ENCODE measurements around the gene THSD4. TPM values are rescaled to one million over a fixed set of nuclear protein-coding genes. Genes with fewer than 3 reads are reported as not detected.

Gene THSD4
- total RNA-seq, 1 donor, result 50.9 TPM

DNA sequence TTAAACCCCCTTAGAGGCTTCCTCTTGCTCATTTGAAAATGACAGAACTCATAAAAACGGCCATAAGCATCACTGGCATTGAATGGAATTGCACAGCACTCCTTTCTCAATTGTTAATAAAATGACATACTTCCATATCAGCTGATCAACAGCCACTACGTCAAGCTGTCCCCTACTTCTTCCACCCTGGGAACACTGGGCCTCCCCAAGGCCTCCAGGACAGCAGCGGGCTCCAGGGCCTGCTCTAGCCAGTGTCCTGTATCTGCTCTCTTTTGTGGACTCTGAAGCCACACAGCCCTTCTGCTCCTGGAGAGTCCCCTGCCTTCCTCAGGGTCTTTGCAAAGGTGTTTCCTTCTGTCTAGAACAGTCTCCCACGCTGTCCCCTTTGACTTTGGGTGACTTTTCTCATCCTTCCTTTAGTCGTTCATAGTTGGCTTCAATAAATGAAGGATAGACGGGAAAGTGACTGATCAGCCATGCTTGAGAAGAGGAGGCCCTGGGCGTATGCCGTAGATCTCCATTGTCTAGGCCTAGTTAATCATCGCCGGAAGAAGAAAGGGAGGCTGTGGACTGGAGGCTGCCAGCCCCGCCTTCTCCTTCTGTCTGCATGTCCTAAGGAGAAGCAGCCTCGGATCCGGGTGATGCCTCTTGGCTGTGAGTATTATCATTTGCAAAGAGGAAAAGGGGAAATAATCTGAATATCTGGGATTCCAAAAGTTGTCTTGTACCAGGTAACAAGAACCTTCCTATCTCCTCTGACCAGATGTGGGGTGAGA, 4.7 kb upstream of the THSD4 start:
- no peak for DNase-seq (ENCODE audit: low read depth)
- H3K4me3 ChIP-seq (ENCODE audit: low read depth, low read length), result no peak overlapping the region
- TF ChIP-seq, protein P1, sequence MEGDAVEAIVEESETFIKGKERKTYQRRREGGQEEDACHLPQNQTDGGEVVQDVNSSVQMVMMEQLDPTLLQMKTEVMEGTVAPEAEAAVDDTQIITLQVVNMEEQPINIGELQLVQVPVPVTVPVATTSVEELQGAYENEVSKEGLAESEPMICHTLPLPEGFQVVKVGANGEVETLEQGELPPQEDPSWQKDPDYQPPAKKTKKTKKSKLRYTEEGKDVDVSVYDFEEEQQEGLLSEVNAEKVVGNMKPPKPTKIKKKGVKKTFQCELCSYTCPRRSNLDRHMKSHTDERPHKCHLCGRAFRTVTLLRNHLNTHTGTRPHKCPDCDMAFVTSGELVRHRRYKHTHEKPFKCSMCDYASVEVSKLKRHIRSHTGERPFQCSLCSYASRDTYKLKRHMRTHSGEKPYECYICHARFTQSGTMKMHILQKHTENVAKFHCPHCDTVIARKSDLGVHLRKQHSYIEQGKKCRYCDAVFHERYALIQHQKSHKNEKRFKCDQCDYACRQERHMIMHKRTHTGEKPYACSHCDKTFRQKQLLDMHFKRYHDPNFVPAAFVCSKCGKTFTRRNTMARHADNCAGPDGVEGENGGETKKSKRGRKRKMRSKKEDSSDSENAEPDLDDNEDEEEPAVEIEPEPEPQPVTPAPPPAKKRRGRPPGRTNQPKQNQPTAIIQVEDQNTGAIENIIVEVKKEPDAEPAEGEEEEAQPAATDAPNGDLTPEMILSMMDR (IDR thresholded peaks at IDR 0.05; ENCODE audit: insufficient read depth, low read length), result no peak

DNA sequence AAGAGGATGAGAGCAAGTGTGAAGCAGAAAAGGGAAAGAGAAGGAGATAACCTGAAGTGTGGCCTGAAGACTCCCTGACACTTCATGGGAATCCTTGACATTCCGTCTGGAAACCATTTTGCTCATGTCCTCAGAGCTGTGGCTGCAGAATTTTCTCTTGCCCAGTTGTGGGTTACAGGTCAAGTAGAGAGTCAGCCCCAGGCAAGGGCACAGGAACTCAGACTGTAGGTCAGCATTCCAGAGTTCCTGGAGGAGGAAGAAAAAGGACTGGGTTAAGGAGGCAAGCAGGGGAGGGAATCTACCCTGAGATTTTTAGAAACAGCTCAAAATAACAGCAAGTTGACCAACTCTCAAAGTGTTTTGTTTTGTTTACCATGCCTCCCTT, 4.1 kb upstream of the THSD4 start:
- TF ChIP-seq, protein P1 (IDR thresholded peaks at IDR 0.05; ENCODE audit: insufficient read depth, low read length), result no peak
- DNase-seq (ENCODE audit: low read depth), result no peak
- no peak overlapping the region for H3K4me3 ChIP-seq (ENCODE audit: low read depth, low read length)

DNA sequence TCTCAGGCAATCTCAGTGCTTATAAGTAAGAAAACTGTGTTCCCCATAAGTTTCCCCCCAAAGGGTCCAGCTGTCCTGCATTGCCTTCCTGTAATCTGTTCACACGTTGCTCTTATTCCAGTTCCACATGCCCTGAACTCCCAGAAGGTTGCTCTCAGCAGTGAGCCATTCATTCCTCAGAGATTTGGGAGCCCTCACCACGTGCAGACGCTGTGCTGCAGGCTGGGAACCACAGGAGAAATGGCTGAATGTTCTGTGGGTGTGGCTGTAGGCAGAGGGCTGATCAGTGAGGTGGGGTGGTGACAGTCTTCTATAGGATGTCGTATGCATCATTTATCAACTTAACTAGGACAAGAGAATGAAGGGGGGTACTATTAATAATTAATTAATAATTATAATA, 3.3 kb upstream of the THSD4 start:
- no peak for DNase-seq (ENCODE audit: low read depth)
- TF ChIP-seq, protein P1 (IDR thresholded peaks at IDR 0.05; ENCODE audit: insufficient read depth, low read length), result no peak
- H3K4me3 ChIP-seq (ENCODE audit: low read depth, low read length), result no peak overlapping the region

DNA sequence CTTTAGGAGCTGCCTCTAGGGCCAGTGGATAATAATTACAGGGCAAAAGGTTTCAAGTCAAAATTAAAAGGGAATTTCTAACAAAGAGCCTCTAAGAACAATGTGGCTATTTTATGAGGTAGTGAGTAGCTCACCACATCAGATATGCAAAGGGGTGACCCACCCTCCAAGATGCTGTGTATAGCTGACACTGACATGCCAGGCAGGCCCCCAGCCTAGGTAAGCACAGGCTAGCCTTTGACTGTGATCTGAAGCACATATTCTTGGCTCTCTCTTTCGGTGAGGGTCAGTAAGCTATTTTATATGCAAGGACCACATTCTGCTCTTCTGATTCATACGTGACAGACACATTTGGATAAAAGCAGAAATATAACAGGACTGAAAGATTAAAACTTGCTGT, 2.8 kb upstream of the THSD4 start:
- no peak for DNase-seq (ENCODE audit: low read depth)
- TF ChIP-seq, protein P1 (IDR thresholded peaks at IDR 0.05; ENCODE audit: insufficient read depth, low read length), result no peak
- H3K4me3 ChIP-seq (ENCODE audit: low read depth, low read length), result no peak overlapping the region

DNA sequence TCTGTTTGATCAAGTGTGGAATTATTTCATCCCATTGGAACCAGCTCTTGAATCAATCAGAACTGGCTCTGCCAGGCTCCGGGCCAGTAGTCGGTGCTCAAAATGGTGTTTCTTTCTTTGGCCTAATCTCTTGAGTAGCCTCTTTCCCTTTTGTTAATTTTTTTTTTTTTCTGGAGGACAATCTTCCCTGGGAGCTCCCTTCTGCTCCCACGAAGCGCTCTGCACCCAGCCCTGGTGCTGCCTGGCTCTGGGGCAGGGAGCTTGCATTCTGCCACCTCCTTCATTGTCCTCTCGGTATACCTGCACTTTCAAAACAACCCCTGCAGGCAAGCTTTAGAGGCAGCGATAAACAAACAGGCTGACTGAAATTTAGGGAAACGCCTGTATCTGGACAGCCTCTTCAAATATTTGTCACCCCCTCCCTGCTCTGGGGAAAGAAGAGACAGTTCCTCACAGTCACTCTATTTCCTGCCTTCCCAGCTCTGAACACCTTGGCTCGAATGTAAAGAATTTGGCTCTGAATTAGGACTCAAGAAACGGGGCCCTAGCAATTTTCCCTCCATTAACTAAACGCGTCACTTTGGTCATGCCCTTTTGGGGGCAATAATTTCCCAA, 1.1 kb upstream of the THSD4 start:
- no peak for DNase-seq (ENCODE audit: low read depth)
- no peak overlapping the region for H3K4me3 ChIP-seq (ENCODE audit: low read depth, low read length)
- TF ChIP-seq, protein P1 (IDR thresholded peaks at IDR 0.05; ENCODE audit: insufficient read depth, low read length), result no peak

DNA sequence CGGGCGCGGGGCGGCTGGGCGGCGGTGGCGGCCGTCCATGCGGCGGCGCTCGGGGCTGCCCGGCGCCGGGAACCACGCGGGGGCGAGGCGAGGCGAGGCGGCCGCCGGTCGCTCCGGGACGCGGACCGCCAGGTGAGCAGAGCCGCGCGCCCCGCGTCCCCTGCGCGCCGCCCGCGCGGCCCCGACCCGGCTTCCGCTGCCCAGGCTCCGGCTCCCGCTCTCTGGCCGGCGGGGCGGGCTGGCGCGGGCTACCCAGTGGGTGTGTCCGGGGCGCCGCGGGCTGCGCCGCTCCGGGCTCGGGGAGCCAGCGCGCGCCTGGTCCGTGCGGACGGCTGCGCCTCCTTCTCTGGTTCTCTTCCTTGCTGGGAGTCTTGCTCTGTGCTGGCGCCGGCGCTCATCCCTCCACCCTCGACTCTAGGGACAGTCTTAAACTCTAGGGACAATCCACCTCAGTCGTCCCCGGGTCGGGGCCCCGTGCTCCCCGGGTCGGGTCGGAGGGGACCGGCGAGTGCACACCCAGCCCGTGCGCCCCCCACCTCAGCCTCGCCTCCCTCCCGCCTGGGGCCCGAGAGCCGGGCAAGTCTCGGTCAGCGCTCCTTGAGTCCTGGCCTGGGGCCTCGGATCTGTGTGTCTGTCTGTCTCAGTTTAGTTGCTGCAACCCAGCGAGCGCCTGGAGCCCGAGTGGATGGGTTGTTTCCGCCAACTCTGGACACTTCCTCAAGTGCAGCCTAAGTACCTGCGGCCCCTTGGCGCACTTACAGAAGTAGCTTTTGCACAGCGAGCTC, 488 bp downstream of the THSD4 start:
- H3K4me3 ChIP-seq (ENCODE audit: low read depth, low read length), result peak overlapping the region; percentile 78
- peak; percentile 68 for DNase-seq (ENCODE audit: low read depth)
- TF ChIP-seq, protein P1 (IDR thresholded peaks at IDR 0.05; ENCODE audit: insufficient read depth, low read length), result no peak

Data from fibroblast of the aortic adventitia (primary cell).